G401.6 (cell line): ENCODE data around the gene HNRNPUL1.

Experiments
- FAIRE-seq: peaks from 2 replicates; lab custom pipeline; 2012; peaks lifted over from hg19 to GRCh38; lab: Jason Lieb, UNC

The HNRNPUL1 gene

GRCh38 chr19:41355035-41355434, 90.9 kb downstream of the HNRNPUL1 start:
- no peak for FAIRE-seq

- FAIRE-seq = no peak
Measured at GRCh38 chr19:41355802-41356201, 91.6 kb downstream of the HNRNPUL1 start.

GRCh38 chr19:41356984-41357739, 93.0 kb downstream of the HNRNPUL1 start:
- FAIRE-seq = no peak
